ENCODE results near the gene DMGDH. TPM values are rescaled to one million over a fixed set of nuclear protein-coding genes. Genes with fewer than 3 reads are reported as not detected.

Gene DMGDH
- total and polyA plus RNA-seq, 2 of the 4 experiments (the other 2 are of a cell fraction), result 0.18 TPM; not detected in 1

DNA sequence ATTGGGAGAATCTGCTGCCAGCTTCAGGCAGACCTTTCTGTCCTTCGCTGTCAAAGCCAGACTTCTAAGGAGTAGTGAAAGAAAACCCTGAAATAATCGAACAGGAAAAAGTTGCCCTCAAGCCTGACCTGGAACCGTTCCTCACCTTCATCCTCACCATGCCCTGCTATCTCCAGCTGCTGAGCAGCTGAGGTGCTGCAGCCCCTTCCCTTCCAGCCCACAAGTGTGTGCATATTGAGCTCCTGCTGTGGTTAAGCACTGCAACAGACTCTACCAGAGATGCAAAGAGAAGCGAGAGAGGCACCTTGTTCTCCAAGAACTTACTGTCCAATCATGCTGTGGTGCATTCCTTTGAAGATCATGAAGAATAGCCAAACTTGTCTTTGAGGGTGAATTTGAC is 19.0 kb upstream of the DMGDH start:
- H3K18ac ChIP-seq (ENCODE audit: low read depth, low read length), result no peak overlapping the region
- H3K4me1 ChIP-seq (ENCODE audit: control insufficient read depth, insufficient read depth, low read length), result no peaks in the 10 kb centered on the region
- TF ChIP-seq CHD1 (IDR thresholded peaks at IDR 0.05; ENCODE audit: low read depth, low read length) (no peak), RAD21 (IDR thresholded peaks at IDR 0.05; ENCODE audit: low read length) (no peak), RFX5 (IDR thresholded peaks at IDR 0.05; ENCODE audit: low read depth, low read length) (no peak), MAZ (IDR thresholded peaks at IDR 0.05; ENCODE audit: borderline replicate concordance, low read depth, low read length) (no peak), SMC3 (IDR thresholded peaks at IDR 0.05; ENCODE audit: low read depth, low read length) (no peak), POLR2A (IDR thresholded peaks at IDR 0.05; ENCODE audit: low read depth, low read length) (no peak), NFE2L2 (IDR thresholded peaks at IDR 0.05; ENCODE audit: low read depth, low read length) (no peak), MAFK (IDR thresholded peaks at IDR 0.05; ENCODE audit: low read depth, low read length) (no peak)
- TF ChIP-seq, protein P1, sequence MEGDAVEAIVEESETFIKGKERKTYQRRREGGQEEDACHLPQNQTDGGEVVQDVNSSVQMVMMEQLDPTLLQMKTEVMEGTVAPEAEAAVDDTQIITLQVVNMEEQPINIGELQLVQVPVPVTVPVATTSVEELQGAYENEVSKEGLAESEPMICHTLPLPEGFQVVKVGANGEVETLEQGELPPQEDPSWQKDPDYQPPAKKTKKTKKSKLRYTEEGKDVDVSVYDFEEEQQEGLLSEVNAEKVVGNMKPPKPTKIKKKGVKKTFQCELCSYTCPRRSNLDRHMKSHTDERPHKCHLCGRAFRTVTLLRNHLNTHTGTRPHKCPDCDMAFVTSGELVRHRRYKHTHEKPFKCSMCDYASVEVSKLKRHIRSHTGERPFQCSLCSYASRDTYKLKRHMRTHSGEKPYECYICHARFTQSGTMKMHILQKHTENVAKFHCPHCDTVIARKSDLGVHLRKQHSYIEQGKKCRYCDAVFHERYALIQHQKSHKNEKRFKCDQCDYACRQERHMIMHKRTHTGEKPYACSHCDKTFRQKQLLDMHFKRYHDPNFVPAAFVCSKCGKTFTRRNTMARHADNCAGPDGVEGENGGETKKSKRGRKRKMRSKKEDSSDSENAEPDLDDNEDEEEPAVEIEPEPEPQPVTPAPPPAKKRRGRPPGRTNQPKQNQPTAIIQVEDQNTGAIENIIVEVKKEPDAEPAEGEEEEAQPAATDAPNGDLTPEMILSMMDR (conservative IDR thresholded peaks at IDR 0.05; ENCODE audit: low read depth, low read length), result no peak
- TF ChIP-seq, protein P2, sequence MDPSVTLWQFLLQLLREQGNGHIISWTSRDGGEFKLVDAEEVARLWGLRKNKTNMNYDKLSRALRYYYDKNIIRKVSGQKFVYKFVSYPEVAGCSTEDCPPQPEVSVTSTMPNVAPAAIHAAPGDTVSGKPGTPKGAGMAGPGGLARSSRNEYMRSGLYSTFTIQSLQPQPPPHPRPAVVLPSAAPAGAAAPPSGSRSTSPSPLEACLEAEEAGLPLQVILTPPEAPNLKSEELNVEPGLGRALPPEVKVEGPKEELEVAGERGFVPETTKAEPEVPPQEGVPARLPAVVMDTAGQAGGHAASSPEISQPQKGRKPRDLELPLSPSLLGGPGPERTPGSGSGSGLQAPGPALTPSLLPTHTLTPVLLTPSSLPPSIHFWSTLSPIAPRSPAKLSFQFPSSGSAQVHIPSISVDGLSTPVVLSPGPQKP (IDR thresholded peaks at IDR 0.05; ENCODE audit: borderline replicate concordance, low read depth, low read length), result no peak
- no peak overlapping the region for H2BK120ac ChIP-seq (ENCODE audit: low read depth, low read length)
- no peak overlapping the region for H2BK15ac ChIP-seq (ENCODE audit: low read depth, low read length)
- no peaks in the 10 kb centered on the region for H3K9me1 ChIP-seq (ENCODE audit: insufficient read depth, low read length)
- no peak overlapping the region for H4K91ac ChIP-seq (ENCODE audit: insufficient read depth, low read depth, low read length)
- POLR2A ChIA-PET (ENCODE audit: unreplicated experiment), result no interaction called here
- no peak overlapping the region for H3K4me3 ChIP-seq (ENCODE audit: insufficient read depth, low read depth, low read length)
- H2AFZ ChIP-seq (replicated peaks; ENCODE audit: low read length, poor library complexity), result no peak overlapping the region
- H2AK5ac ChIP-seq (ENCODE audit: low read depth, low read length), result no peak overlapping the region
- CTCF ChIA-PET, result no interaction called here
- no peak overlapping the region for H2BK5ac ChIP-seq (ENCODE audit: low read depth, low read length, poor library complexity, severe bottlenecking)
- no peak overlapping the region for H2BK20ac ChIP-seq (ENCODE audit: low read depth, low read length)
- no TSS peak for BruUV-seq (replicated peaks)
- H3K56ac ChIP-seq (ENCODE audit: extremely low read depth, insufficient read depth, low read length), result no peak overlapping the region
- no peak overlapping the region for H3K4me2 ChIP-seq (ENCODE audit: low read depth, low read length)
- in situ Hi-C loops (cut with MboI; ENCODE audit: low sequenced_read_pairs), result no loop called here
- H3K27me3 ChIP-seq (ENCODE audit: control insufficient read depth, insufficient read depth, low read length), result peaks cover 6% of the 10 kb centered on the region; the same call in 1 of the 2 replicates
- no peak overlapping the region for H3K27ac ChIP-seq (ENCODE audit: insufficient read depth, low read length)
- no peak overlapping the region for H2AK9ac ChIP-seq (replicated peaks; ENCODE audit: low read depth, low read length, poor library complexity)
- no peaks in the 10 kb centered on the region for H3K9me3 ChIP-seq (ENCODE audit: control insufficient read depth, insufficient read depth, low read length)
- no peak overlapping the region for H3K14ac ChIP-seq (replicated peaks; ENCODE audit: low read depth, low read length)
- no peak for DNase-seq
- H3K9ac ChIP-seq (ENCODE audit: low read depth, low read length), result no peak overlapping the region
- dilution Hi-C loops (cut with HindIII; ENCODE audit: low sequenced_read_pairs, unreplicated experiment), result no loop called here
- no peak overlapping the region for H4K5ac ChIP-seq (ENCODE audit: low read depth, low read length)
- intact Hi-C loops (cut with micrococcal nuclease), result no loop called here
- H4K8ac ChIP-seq (ENCODE audit: low read depth in 2 of 2, low read length in 2 of 2), result no peak overlapping the region
- H3K79me1 ChIP-seq (ENCODE audit: low read depth in 1 of 2, low read length in 2 of 2), result no peaks in the 10 kb centered on the region
- no peak overlapping the region for H3K23ac ChIP-seq (ENCODE audit: low read depth, low read length)
- H3K4ac ChIP-seq (ENCODE audit: low read depth, low read length), result no peak overlapping the region
- no peak for ATAC-seq (ENCODE audit: low read depth)
- H3K36me3 ChIP-seq (ENCODE audit: control insufficient read depth, insufficient read depth, low read length), result no peaks in the 10 kb centered on the region
- no peaks in the 10 kb centered on the region for H4K20me1 ChIP-seq (ENCODE audit: insufficient read depth, low read length)
- WGBS, 2 experiments (ENCODE audit: extremely low coverage in 2 of 2, insufficient read length in 1 of 2), result no CpG with 5 or more reads among the region's 4 CpGs
